ENCODE measurements around the gene ADAMTS12.

Gene ADAMTS12

DNA sequence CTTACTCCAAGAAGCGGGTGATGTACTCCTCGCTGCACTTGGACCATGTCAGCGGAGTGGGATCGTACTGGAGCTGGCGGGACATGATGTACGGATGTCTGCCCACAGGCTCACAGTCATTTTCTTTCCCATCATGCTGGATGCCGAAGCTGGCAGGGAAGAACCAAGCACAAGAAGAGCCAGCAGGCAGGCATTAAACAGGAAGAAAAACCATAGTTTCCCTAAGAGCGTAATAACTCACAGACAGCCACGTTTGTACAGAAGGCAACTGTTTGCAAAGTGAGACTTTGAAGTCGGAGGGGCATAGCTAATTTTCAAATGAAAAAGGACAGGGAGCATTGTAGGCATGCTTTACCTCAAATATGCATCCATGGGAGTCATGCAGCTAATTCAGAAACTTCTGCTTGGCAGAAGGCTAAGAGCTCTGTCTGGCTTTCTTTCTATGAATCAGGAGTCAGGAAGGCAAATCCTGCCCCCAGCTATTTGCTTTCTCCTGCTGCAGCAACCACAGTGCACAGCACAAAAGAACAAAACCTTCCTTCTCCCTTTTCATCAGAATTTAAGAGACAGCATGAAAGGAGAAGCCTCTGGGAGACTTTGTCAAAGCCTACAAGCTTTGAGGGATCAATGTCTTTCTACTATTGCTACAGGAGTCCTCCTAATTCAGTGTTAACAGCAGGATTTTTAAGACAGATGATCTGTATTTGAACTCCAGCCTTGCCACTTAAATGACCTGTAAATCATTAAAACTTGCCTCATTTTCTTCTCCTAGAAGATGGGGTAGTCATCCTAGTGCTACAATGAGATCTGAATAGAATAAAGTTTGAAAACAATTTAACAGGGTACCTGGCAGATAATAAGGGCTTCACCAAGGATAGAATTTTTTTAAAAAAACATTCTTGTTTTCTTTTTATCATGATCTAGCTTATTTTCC is 242.0 kb downstream of the ADAMTS12 start:
- no peak for TF ChIP-seq CTCF (IDR thresholded peaks at IDR 0.05; ENCODE audit: low read depth, low read length)
- H3K4me3 ChIP-seq (ENCODE audit: low read depth, low read length): no peak overlapping the region

DNA sequence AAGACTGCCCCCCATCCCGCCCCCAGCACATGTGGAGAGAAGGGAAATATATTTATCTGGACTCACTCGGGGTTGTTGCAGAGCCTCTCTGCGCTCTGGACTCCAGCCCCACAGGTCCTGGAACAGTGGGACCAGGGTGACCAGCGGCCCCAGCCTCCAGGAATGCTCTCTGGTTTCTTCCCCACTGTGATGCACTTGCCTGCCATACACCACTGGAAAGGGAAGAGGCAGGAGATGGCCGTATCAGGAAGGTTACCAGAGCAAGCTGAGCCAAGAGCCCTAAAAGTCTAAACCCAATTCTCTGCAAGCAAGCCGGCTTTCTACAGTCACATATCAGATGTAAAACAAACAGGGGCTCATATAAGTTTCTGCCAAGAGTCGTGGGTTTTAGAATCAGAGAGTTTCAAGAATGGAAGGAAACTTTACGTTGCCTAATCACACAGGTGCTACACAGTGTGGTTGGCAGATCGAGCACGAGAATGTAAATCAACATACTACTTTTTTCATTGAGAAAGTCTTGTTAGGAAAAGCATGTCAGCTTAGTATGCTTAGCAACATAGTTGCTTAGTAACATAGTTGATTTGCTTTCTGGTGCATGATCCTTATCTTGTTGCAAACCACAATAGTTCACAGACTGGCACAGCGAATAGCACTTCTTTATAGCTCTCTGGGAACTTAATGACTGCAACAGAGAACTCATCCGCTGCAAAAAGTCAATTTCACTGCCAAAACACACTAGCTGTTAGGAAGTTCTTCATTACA is 249.9 kb downstream of the ADAMTS12 start:
- no peak for TF ChIP-seq CTCF (IDR thresholded peaks at IDR 0.05; ENCODE audit: low read depth, low read length)
- no peak overlapping the region for H3K4me3 ChIP-seq (ENCODE audit: low read depth, low read length)

GRCh38 chr5:33639474-33639873 is 252.3 kb downstream of the ADAMTS12 start:
- H3K4me3 ChIP-seq (ENCODE audit: low read depth, low read length): no peak overlapping the region
- TF ChIP-seq CTCF (IDR thresholded peaks at IDR 0.05; ENCODE audit: low read depth, low read length): no peak

DNA sequence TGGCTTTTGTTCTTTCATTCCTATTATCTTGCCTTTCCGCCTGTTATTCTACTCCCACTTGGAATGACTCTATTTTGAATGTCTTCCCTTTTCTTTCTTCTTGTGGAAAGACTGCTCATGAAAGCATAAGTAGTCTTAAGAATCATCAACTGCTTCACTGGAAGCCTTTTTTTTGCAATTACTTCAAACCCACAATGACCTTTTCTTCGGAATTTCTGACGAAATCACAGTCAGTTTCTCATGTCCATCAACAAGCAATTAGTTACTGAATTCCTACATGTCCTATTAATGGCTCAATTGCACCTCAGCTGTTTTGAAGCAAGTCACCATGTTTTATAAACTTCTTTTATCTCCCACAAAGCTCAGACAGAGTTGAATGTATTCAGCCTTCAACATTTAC is 254.8 kb downstream of the ADAMTS12 start:
- H3K4me3 ChIP-seq (ENCODE audit: low read depth, low read length): no peak overlapping the region
- TF ChIP-seq CTCF (IDR thresholded peaks at IDR 0.05; ENCODE audit: low read depth, low read length): no peak

DNA sequence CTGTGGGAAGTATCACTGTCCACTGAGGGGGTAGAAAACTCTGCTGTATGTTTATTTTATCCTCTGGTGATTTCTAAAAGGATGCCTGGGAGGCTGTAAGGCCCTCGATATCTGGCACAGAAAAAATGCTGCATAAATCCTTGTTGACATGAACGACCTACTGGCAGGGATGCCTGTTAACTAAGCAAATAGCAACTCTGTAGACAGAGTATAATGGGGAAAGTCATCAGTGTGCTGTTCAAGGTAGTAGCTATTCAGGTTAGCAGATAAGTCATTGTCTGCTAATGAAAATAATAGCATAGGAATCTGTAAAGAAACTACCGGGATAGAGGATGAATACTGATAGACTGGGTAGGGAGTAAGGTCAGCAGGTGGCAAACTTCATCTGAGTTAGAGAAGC is 256.2 kb downstream of the ADAMTS12 start:
- no peak for TF ChIP-seq CTCF (IDR thresholded peaks at IDR 0.05; ENCODE audit: low read depth, low read length)
- no peak overlapping the region for H3K4me3 ChIP-seq (ENCODE audit: low read depth, low read length)

DNA sequence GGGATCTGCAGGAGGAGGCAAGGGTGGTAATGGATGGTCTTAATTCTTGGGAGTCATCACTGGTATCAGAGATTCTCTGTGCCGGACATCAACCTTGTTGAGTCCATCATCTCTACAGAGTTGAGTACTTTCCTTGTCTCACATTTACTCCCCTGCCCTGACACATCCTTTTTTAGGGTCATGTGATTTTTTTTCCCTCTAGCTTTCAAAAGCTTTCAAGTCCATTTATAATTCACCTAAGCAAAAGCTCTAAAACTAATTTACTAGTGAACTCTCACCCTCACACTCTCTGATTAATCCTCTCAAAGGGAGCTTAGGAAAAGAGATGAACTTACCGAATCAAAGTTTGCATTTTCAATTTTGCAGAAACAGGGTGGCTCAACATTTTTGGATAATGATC is 258.1 kb downstream of the ADAMTS12 start:
- TF ChIP-seq CTCF (IDR thresholded peaks at IDR 0.05; ENCODE audit: low read depth, low read length): no peak
- no peak overlapping the region for H3K4me3 ChIP-seq (ENCODE audit: low read depth, low read length)

DNA sequence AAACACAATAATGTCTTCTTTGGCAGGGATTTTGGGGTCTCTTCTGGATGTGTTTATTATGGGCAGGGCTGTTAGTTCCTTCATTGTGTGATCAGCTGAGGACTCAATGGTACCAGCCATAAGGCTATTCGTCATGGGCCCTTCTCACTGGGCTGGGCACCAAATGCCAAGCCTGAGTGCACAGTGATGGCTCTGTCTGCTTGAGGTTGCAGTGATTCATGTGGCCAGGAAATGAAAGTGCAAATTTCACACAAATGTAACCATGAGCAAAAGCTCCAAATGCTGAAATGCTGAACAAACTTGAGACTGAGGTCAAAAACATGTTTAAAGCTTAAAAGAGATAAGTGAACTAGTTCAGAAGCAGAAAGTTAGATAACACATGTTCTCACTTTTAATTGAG is 260.0 kb downstream of the ADAMTS12 start:
- H3K4me3 ChIP-seq (ENCODE audit: low read depth, low read length): no peak overlapping the region
- TF ChIP-seq CTCF (IDR thresholded peaks at IDR 0.05; ENCODE audit: low read depth, low read length): no peak
